A549 treated with CORT108297 at 1 μM for 4 hours (cell line): ENCODE data around the gene VPS37C. TPM values are rescaled to one million over a fixed set of nuclear protein-coding genes. Genes with fewer than 3 reads are reported as not detected.

ENCODE experiments used
- total RNA-seq: library from RNA; stranded (reverse); fragments of 200-300 nt; extraction: Qiagen RNA extraction; gene quantifications from 5 replicates; pipeline ENCODE4 v1.2.3, GENCODE V29; 2022

Gene VPS37C
- total RNA-seq: 16.8 to 19.7 TPM (median 18.2 TPM) in 5 replicates

DNA sequence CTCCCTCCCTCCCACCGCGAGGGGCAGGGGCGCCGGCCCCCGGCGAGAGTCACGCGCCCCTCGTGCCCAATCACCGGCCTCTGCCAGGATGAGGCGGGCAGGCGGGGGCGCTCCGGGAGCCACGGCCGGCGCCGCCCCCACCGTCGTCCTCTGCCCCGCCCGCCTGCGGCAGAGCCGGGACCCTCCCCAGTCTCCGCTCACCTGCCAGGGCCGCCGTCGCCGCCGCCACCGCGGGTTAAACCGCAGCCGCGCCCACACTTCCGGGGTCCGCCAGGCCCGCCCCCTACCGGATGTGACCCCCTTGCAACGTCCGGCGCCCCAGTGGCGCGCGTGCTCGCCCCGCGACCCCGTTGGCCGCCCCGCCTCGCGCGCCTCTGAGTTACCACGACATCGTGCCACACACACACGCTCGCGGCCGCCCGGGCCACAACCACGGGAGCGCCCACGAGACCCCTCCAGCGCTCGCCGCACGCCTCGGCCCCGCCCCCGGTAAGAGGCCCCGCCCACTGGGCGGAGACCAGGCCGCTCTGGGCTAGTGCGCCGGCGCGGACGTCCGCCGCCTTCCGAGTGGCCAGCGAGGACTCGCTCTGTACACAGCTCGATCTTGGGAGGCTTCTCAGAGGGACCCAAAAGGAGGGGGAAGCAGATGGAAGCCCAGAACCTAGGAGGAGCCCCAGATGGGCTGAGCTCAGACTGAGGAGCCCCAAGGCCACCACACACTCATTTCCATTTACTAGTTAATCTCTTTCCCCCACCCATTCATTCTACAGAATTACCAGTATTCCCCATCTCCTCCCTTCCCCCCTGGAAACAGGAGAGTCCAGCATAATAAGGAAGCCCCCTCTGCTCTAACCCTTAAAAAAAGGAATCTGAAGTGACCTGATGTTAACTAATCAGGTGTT, at the start of gene VPS37C:
VPS37C (minus strand) TSS at position 237 of the 902 bp plus-strand sequence. CDS start 22,597 bp downstream, outside the sequence.

GRCh38 chr11:61202950-61203746, 41.9 kb upstream of the VPS37C start, which contains the start of gene PGA3:
Gene PGA3 (plus strand): TSS chr11:61203515. CDS start chr11:61203565, 50 bp downstream.

Other genes with a start within 250 kb of the VPS37C start
- 98.8 to 134 TPM (median 126 TPM) in 5 replicates for gene TMEM109, start 247.3 kb downstream of the VPS37C start, total RNA-seq
- gene TMEM132A, start 237.0 kb downstream of the VPS37C start, total RNA-seq: 110 to 179 TPM (median 170 TPM) in 5 replicates
- gene SLC15A3, start 209.2 kb downstream of the VPS37C start, total RNA-seq: not detected in 5 replicates
- 0.07 to 0.20 TPM (median 0.15 TPM) in 5 replicates for gene CD6, start 189.7 kb downstream of the VPS37C start, total RNA-seq
- not detected in 5 replicates for gene CD5, start 58.9 kb downstream of the VPS37C start, total RNA-seq
- 0.06 TPM in 1 of 5 replicates, not detected in the others for gene PGA3, start 42.1 kb upstream of the VPS37C start, total RNA-seq
- gene PGA4, start 60.9 kb upstream of the VPS37C start, total RNA-seq: 0.06 TPM in 1 of 5 replicates, not detected in the others
- not detected in 5 replicates for gene PGA5, start 79.7 kb upstream of the VPS37C start, total RNA-seq
- 0.48 to 0.72 TPM (median 0.61 TPM) in 5 replicates for gene VWCE, start 133.9 kb upstream of the VPS37C start, total RNA-seq
- 163 to 168 TPM (median 166 TPM) in 5 replicates for gene DDB1, start 171.7 kb upstream of the VPS37C start, total RNA-seq
- 40.9 to 76.4 TPM (median 70.7 TPM) in 5 replicates for gene TKFC, start 171.8 kb upstream of the VPS37C start, total RNA-seq
- gene CYB561A3, start 200.5 kb upstream of the VPS37C start, total RNA-seq: 34.5 to 50.4 TPM (median 47.0 TPM) in 5 replicates
- gene TMEM138, start 200.9 kb upstream of the VPS37C start, total RNA-seq: 95.7 to 111 TPM (median 104 TPM) in 5 replicates
- 16.9 to 21.4 TPM (median 19.3 TPM) in 5 replicates for gene TMEM216, start 231.2 kb upstream of the VPS37C start, total RNA-seq